ENCODE data around the gene FN1.

The FN1 gene

DNA sequence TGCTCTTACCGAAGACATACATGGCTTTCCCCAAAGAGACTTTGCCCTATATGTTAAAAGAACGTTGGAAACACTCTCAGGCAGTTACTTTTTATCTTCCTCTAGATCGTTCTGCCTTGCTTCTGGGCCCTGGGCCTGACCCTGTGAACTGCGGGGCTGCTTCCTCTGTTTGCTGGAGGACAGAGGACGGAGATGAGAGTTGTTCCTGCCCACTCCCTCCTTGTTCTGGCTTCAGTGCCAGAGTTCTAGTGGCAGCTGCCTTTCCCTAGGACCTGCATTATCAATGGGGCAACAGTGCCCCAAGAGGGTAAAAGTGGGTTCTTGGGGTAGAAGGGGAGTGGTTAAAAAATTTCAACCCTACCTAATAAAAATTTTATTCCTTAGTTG lies 6.5 kb upstream of the FN1 start:
- H3K4me3 ChIP-seq (ENCODE audit: low read depth, low read length), result no peak overlapping the region
- peak; percentile 7 for DNase-seq (ENCODE audit: low read depth)
- peak; percentile 4 for TF ChIP-seq CTCF (IDR thresholded peaks at IDR 0.05; ENCODE audit: insufficient read depth, low read depth, low read length, missing control alignments)

DNA sequence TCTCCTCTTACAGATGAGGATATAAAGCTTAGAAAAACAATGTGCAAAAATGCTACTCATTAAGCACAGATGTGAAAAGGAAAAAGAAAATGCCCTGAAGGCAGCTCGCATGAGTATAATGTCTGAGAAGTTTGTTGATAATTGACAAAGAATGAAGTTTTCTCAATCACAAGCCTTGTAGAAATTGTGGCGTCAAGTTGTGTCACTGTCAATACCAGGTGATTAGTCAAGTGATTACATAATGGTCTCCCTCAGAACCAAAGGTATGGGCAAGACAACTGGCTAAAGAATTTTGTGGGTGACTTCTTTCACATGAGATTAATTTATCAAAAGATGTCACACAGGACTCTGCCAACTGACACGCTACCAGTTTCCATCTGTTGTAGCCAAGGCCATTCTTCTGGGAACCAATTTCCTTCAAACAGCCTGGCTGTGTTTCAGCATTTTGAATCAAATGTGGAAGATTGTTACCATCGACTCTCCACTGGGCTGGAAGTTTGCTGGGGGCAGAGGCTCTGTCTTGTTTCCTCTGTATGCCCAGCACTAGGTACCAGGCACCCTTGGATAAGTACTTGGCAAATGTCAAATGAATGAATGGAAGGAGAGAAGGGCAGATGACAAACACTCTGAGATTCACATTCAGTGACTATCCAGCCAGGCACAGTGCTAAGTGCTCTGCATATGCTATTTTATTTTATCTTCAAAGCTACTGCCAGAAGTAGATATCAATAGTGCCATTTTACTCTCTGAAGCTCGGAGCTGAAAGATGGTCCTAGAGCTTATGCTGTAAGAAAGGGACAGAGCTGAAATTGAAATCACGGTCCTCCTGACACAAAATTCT lies 5.9 kb upstream of the FN1 start:
- TF ChIP-seq CTCF (IDR thresholded peaks at IDR 0.05; ENCODE audit: insufficient read depth, low read depth, low read length, missing control alignments), result no peak
- H3K4me3 ChIP-seq (ENCODE audit: low read depth, low read length), result no peak overlapping the region
- no peak for DNase-seq (ENCODE audit: low read depth)

DNA sequence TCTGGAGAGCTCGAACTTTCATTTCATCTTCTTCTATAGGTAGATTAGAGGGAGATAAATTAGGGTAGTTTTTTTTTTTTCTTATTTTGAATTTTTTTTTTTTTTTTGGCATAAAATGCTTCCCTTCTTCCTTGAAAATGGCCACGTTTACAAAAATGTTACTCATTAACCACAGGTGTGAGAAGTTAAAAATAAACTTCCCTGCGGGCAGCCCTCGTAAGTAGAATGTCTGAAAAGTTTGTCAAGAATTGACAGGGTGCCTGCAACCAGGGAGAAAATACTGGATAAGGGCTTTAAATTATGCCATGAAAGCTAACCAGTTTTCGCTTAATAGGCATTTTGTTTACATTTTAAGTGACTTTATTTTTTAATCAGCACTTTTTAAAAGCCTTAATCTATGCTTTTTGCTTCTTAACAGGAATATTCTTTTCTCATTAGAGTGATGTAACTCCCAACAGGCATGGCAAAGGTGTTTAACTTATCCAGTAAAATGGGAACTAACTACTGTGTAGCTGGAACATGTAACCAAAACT lies 4.2 kb upstream of the FN1 start:
- DNase-seq (ENCODE audit: low read depth), result no peak

GRCh38 chr2:215439404-215439803 lies 3.5 kb upstream of the FN1 start:
- no peak for DNase-seq (ENCODE audit: low read depth)
- TF ChIP-seq CTCF (IDR thresholded peaks at IDR 0.05; ENCODE audit: insufficient read depth, low read depth, low read length, missing control alignments), result no peak
- H3K4me3 ChIP-seq (ENCODE audit: low read depth, low read length), result no peak overlapping the region

More for the DNA sequence above, 4.2 kb upstream of the FN1 start:
- TF ChIP-seq CTCF (IDR thresholded peaks at IDR 0.05; ENCODE audit: insufficient read depth, low read depth, low read length, missing control alignments), result no peak
- no peak overlapping the region for H3K4me3 ChIP-seq (ENCODE audit: low read depth, low read length)

DNA sequence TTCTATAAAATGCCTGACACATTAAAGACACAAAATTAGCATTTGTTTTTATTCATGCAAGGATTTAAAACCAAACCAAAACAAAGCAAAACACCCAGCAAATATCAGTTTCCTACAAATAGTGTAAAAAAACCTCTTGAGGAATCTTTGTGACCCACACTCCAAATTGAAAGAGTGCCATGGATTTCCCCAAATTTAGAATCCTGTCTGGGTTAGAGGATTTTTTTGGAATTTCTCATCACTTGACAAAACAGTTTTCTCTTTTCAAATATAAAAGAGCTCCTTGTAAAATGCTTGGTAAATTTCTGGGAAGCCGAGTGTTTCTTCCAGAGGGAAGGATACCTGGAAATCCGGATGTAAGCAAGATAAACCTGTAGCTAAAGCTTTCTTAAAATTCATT lies 1.7 kb upstream of the FN1 start:
- H3K4me3 ChIP-seq (ENCODE audit: low read depth, low read length), result no peak overlapping the region
- DNase-seq (ENCODE audit: low read depth), result no peak
- no peak for TF ChIP-seq CTCF (IDR thresholded peaks at IDR 0.05; ENCODE audit: insufficient read depth, low read depth, low read length, missing control alignments)

DNA sequence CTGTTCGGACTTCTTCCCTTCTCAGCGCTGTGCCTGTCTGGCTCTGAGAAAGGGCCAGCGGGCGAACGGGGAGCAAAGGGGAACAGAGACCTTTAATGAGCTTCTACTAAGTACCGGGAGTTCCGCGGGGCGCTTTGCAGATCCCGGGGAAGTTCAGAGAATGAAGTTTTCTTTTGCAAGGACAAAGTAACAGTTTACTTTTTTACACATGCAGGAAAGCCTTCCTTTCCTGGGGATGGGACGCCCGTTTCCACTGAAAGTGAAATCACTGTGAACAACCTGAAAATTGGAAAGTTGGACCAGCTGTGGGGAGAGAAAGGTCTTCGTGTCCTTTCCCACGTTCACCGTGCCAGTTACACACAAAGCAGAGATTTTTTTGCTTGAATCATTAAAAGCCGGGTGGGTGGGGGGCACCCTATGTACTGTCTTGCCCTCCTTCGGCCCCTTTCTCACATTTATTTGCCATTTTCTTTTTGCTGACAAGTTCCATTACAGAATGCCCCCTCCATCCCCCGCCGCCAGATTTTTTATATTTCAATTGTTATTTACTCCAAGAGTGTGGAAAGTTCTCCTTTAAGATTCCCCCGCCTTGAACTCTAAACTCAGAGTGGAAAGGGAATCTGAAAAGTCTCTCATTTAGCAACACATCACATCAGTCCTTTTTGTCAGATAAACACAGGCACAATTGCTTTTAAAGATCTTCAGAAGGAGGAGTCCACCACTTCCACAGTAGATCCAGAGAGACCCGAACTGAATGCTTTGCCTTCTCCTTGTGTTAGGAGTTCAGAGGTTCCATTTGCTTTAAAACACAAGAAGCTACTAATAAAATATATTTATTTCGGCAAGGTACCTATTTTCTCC lies 1.1 kb upstream of the FN1 start:
- H3K4me3 ChIP-seq (ENCODE audit: low read depth, low read length), result peak overlapping the region; percentile 62
- DNase-seq (ENCODE audit: low read depth), result peak; percentile 3
- no peak for TF ChIP-seq CTCF (IDR thresholded peaks at IDR 0.05; ENCODE audit: insufficient read depth, low read depth, low read length, missing control alignments)
